HCT116 (cell line): ENCODE data around the gene METTL1. TPM values are rescaled to one million over a fixed set of nuclear protein-coding genes. Genes with fewer than 3 reads are reported as not detected.

ENCODE experiments used
- CBX3 ChIP-seq: IDR thresholded peaks from 2 replicates; pipeline ENCODE4 v1.6.1; 2012; ENCODE audit warnings: low read depth
- EGR1 ChIP-seq: IDR thresholded peaks from 2 replicates; pipeline ENCODE4 v1.6.1; 2012; ENCODE audit warnings: low read depth
- EZH2 ChIP-seq: fragments of 200-600 bp; sonication (generic); IDR thresholded peaks from 2 replicates; pipeline ENCODE4 v1.6.1; 2017; ENCODE audit warnings: antibody characterized with exemption, mixed run types
- EZH2phosphoT487 ChIP-seq: fragments of 200-600 bp; IDR thresholded peaks from 2 replicates; pipeline ENCODE4 v1.6.1; 2018; ENCODE audit warnings: antibody characterized with exemption, borderline replicate concordance
- FOSL1 ChIP-seq: IDR thresholded peaks from 2 replicates; pipeline ENCODE4 v1.6.1; 2012; ENCODE audit warnings: low read depth
- JUND ChIP-seq: IDR thresholded peaks from 2 replicates; pipeline ENCODE4 v1.6.1; 2012
- POLR2A ChIP-seq: IDR thresholded peaks from 2 replicates; pipeline ENCODE4 v1.7.0; 2011; ENCODE audit warnings: borderline replicate concordance; ENCODE audit not compliant: insufficient read depth, insufficient read length; ENCODE audit errors: extremely low read depth
- YY1 ChIP-seq: IDR thresholded peaks from 2 replicates; pipeline ENCODE4 v1.6.1; 2011; ENCODE audit warnings: low read length, low read depth, moderate library complexity, mild to moderate bottlenecking; ENCODE audit not compliant: insufficient replicate concordance; ENCODE audit errors: extremely low read depth
- ZFX ChIP-seq: fragments of 450-650 bp; IDR thresholded peaks from 2 replicates; pipeline ENCODE4 v1.6.1; 2017
- ZNF274 ChIP-seq: fragments of 200-500 bp; sonication (Bioruptor generic); IDR thresholded peaks from 2 replicates; pipeline ENCODE4 v1.6.1; 2014; ENCODE audit warnings: mild to moderate bottlenecking, low read depth, low read length, inconsistent platforms
- total RNA-seq: library from RNA; stranded (reverse); gene quantifications from one replicate; pipeline ENCODE4 v1.2.1, GENCODE V29; 2021; ENCODE audit not compliant: unreplicated experiment
- TF ChIP-seq, protein P1 (sequence below): IDR thresholded peaks from 2 replicates; pipeline ENCODE4 v1.6.1; 2012
- TF ChIP-seq, protein P2 (sequence below), 3 experiments: fragments of 200-600 bp in 1 of 3; sonication (generic) in 1 of 3; IDR thresholded peaks in 2 of 3; conservative IDR thresholded peaks in 1 of 3; 2 replicates each; pipeline ENCODE4 v1.5.1; 2012 to 2017; ENCODE audit warnings: low read depth in 2 of 3, low read length in 2 of 3, antibody characterized with exemption in 1 of 3, borderline replicate concordance in 1 of 3, control low read depth in 1 of 3, mild to moderate bottlenecking in 1 of 3, mixed read lengths in 1 of 3, mixed run types in 1 of 3, moderate library complexity in 1 of 3; ENCODE audit not compliant: insufficient read depth in 1 of 3

METTL1 gene
- total RNA-seq, 1 experiment from 2014 or later: 56.6 TPM

DNA sequence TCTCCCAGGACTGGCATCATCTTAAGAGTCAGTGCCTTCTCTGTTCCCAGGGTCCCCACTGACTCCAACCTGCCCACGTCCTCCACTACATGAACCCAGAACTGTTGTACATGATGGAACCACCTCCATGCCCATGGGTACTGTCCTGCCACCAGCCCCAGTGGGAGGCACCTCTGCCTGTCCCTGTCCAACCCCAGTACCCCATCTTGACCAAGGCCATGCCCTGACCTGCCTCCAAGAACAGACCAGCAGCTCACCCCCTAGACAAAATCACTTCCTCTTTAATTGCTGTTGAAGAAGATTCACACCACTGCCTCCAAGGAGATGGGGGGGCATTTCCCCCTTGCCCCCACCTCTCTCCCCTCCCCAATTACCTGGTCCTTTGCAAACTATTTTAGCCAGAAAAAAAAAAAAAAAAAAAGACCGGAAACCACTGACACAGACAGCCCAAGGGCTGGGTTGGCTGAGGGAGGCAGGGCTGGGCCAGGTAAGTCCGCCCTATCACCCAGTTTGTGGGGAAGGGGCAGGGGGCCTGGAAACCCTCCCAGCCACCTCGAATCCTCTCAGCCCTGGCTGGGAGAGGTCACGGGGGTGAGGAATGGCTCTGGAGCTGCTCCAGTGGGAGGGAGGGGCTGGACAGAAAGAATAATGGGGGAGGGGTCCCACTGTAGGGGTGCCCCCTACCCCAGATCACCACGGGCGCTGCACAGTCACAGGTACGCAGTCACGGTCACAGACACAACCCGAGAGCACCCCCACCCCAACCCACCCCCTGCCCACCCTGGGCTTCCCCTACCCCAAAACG, 46.8 kb downstream of the METTL1 start (continued):
- no peak for TF ChIP-seq CBX3
- TF ChIP-seq YY1: no peak
- TF ChIP-seq ZFX: no peak
- TF ChIP-seq FOSL1: no peak
- no peak for TF ChIP-seq EZH2phosphoT487
- TF ChIP-seq JUND: no peak
- no peak for TF ChIP-seq ZNF274
- TF ChIP-seq EZH2: no peak
- TF ChIP-seq POLR2A: no peak
- no peak for TF ChIP-seq EGR1
- TF ChIP-seq, protein P1, sequence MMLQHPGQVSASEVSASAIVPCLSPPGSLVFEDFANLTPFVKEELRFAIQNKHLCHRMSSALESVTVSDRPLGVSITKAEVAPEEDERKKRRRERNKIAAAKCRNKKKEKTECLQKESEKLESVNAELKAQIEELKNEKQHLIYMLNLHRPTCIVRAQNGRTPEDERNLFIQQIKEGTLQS: no peak
- TF ChIP-seq, protein P2, sequence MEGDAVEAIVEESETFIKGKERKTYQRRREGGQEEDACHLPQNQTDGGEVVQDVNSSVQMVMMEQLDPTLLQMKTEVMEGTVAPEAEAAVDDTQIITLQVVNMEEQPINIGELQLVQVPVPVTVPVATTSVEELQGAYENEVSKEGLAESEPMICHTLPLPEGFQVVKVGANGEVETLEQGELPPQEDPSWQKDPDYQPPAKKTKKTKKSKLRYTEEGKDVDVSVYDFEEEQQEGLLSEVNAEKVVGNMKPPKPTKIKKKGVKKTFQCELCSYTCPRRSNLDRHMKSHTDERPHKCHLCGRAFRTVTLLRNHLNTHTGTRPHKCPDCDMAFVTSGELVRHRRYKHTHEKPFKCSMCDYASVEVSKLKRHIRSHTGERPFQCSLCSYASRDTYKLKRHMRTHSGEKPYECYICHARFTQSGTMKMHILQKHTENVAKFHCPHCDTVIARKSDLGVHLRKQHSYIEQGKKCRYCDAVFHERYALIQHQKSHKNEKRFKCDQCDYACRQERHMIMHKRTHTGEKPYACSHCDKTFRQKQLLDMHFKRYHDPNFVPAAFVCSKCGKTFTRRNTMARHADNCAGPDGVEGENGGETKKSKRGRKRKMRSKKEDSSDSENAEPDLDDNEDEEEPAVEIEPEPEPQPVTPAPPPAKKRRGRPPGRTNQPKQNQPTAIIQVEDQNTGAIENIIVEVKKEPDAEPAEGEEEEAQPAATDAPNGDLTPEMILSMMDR (IDR thresholded peaks at IDR 0.05 in 2 of 3, conservative IDR thresholded peaks at IDR 0.05 in 1 of 3; ENCODE audit: borderline replicate concordance in 1 of 3, insufficient read depth in 1 of 3, low read depth in 2 of 3, low read length in 2 of 3): no peak
